Fibroblast of pulmonary artery (primary cell): ENCODE measurements around the gene USE1.

Experiments used
- DNase-seq: peaks from one replicate; pipeline ENCODE4 v3.0.0-alpha.2; 2010; ENCODE audit warnings: low read depth
- H3K4me3 ChIP-seq: replicated peaks from 2 replicates; pipeline ENCODE4 v1.5.1; 2011; ENCODE audit warnings: low read depth, mild to moderate bottlenecking, control low read depth, low read length, moderate library complexity
- TF ChIP-seq, protein P1 (sequence below): IDR thresholded peaks from 2 replicates; pipeline ENCODE4 v1.5.1; 2011; ENCODE audit warnings: mild to moderate bottlenecking, control low read depth, low read length, inconsistent platforms; ENCODE audit errors: missing control alignments

Gene USE1

DNA sequence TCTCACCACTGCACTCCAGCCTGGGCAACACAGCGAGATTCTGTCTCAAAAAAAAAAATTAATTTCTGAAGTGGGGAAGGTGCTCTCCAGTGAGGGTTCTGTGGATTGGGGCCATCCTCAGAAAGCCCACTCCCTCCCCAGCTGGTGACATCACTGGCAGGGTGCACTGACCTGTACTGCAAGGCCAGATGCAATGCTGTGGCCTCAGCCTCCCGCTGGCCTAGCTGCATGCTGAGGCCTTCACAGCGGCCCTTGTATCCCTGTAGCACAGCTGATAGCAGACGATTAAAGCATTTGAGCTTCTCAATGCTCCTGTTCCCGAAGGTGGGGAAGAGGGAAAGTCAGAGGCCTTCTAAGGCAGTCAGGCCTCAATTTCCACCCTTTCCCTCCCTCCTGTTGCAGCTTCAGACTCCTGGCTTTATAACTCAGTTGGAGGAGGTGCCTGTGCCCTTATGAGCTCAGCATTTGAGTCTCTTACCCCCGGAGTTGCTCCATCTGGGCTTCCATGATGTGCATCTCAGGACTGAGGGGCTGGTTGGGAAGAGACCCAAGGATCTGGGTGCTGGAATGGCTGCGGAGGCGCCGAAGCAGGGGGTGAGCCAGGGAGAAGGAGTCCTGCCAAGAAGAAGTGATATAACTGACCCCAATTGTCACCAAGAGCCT, 44.1 kb downstream of the USE1 start:
- H3K4me3 ChIP-seq, result no peak overlapping the region
- TF ChIP-seq, protein P1, sequence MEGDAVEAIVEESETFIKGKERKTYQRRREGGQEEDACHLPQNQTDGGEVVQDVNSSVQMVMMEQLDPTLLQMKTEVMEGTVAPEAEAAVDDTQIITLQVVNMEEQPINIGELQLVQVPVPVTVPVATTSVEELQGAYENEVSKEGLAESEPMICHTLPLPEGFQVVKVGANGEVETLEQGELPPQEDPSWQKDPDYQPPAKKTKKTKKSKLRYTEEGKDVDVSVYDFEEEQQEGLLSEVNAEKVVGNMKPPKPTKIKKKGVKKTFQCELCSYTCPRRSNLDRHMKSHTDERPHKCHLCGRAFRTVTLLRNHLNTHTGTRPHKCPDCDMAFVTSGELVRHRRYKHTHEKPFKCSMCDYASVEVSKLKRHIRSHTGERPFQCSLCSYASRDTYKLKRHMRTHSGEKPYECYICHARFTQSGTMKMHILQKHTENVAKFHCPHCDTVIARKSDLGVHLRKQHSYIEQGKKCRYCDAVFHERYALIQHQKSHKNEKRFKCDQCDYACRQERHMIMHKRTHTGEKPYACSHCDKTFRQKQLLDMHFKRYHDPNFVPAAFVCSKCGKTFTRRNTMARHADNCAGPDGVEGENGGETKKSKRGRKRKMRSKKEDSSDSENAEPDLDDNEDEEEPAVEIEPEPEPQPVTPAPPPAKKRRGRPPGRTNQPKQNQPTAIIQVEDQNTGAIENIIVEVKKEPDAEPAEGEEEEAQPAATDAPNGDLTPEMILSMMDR, result no peak
- DNase-seq, result no peak

DNA sequence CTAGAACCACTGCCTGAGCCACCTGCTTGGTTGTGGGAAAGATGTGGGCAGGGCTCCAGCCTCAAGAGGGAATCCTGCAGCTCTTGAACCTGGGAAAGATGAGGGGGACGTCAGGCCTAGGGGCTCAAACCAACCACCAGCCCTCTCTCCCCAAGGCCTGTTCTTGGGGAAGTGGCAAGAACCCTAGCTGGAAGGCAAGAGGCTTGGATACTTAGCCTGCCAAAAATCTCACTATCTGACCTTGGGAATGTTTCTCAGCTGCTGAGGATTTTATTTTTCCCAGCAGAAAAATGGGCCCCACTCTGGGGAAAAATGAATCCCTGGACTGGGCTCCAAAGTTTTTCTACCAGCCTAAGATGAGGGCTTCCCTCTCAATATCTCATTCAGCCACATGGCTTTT, 44.8 kb downstream of the USE1 start:
- no peak overlapping the region for H3K4me3 ChIP-seq
- TF ChIP-seq, protein P1, result no peak
- DNase-seq, result no peak

DNA sequence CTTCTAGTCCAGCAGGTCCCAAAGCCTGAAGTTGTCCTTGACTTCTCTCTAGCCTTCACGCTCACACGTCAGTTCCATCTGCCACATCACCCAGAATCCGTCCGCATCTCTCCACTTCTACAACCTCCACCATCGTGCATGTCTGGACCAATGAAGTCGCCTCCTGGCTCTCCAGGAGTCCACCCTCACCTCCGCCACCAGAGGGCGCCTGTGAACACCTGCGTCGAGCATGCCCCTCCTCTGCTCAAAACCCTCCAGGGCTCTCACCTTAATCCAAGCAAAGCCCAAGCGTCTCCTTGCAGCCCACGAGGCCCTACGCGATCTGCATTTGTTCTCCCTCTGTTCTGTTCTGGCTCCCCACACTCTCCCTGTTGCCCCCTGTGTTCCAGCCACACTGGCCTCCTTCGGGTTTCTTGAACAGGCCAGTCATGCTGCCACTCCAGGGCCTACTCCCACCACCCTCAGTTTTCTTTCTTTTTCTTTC, 45.7 kb downstream of the USE1 start:
- DNase-seq, result peak; percentile 81
- TF ChIP-seq, protein P1, result peak; percentile 94
- no peak overlapping the region for H3K4me3 ChIP-seq

DNA sequence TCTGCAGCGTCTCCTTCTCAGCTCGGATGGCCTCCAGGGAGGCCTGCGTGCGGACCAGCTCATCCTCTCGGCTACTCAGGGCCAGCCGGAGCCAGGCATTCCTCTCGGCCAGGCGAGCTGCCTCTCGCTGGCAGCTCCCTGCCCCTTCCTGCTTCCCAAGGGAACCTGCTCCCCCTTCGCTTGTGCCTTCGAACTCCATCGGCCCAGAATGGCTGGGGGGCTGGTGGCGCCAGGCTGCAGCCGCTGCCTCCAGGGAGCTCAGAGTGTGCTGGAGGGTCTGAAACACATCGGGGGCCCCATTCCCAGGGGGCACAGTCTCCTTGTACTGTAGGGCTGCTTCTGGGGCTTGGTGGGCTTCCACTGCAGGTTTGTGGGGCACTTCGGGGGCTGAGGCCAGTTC, 47.4 kb downstream of the USE1 start:
- TF ChIP-seq, protein P1, result no peak

DNA sequence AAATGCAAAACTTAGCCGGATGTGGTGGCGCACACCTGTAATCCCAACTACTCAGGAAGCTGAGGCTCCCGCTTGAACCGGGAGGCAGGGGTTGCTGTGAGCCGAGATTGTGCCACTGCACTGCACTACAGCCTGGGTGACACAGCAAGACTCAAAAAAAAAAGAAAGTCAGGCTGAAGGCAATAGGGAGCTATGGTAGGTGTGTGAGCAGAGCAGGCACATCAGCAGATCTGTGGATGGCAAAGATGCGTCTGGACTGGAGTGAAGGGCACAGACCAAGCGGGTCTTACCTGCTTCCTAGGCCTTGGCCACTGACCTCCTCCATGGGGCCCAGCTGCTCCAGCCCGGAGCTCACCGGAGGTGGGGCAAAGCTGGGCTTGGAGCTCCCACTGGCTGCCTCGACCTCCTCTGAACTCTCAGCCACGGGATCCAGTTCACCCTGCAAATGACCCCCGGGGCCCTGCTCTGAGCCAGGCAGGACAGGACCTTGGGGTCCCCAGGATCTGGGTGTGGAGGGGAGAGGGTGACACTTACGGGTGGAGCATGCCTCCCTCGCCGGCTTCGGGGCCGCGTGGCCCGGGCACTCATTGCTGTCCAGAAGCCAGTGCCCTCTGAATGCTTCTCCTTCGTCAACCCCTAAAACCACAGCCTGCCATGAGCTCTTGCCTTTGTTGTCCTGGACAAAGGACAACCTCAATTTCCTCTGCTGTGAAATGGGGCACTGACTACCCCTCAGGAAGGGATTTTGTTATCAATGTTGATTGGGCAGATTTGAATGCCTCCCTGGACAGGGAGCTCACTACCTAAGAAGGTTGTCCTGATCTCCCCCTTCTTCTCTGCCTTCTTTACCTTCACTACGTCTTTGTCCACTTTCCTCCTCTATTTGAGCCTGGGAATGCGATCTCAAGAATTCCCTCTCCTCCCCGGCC, 48.8 kb downstream of the USE1 start:
- no peak overlapping the region for H3K4me3 ChIP-seq
- DNase-seq, result no peak

More for the DNA sequence above, 47.4 kb downstream of the USE1 start:
- no peak overlapping the region for H3K4me3 ChIP-seq
- DNase-seq, result no peak

DNA sequence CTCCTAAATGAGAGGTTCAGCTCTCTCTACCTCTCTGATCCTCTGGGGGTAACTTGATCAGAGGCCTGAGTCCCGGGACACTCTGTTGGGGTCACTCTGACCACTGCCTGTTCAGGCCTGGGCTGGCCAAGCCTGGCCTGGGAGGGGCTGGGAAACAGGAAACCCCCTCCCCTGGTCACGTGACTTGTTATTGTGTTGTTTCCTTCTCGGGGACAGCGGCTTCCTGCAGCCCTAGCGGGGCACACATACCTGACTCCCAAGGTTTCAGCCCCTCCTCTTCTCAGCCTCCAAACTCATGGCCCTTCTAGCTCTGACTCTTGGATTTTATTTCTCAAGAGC, 49.5 kb downstream of the USE1 start, which contains the start of gene USHBP1:
TSS of gene USHBP1 (minus strand) at position 105 of the 339 bp plus-strand sequence. CDS start 446 bp downstream, outside the sequence.
- H3K4me3 ChIP-seq, result no peak within 1 kb of the TSS
- no peak for DNase-seq
- TF ChIP-seq, protein P1, result no peak

More for the DNA sequence above, 48.8 kb downstream of the USE1 start:
- TF ChIP-seq, protein P1, result no peak
